Mucosa of stomach (tissue), 1 donor: ENCODE results near the gene RAF1.
A peak's percentile ranks its signal among the peaks of the same experiment; 100 is the strongest.
"Not testable (repeated sequence)": the region's sequence is repeated elsewhere in the genome, so short reads cannot be mapped to it uniquely, and the experiment has no call there.

Experiments used
- H3K27me3 ChIP-seq: one replicate; pipeline ENCODE4 v1.7.0; 2013; ENCODE audit warnings: mild to moderate bottlenecking, low read length; ENCODE audit not compliant: control insufficient read depth, insufficient read depth
- H3K36me3 ChIP-seq: one replicate; pipeline ENCODE4 v1.7.0; 2013; ENCODE audit warnings: low read length; ENCODE audit not compliant: control insufficient read depth, insufficient read depth
- H3K4me1 ChIP-seq: one replicate; pipeline ENCODE4 v1.7.0; 2013; ENCODE audit warnings: mild to moderate bottlenecking, low read length; ENCODE audit not compliant: control insufficient read depth, insufficient read depth
- H3K4me3 ChIP-seq: one replicate; pipeline ENCODE4 v1.7.0; 2013; ENCODE audit warnings: low read length
- H3K9ac ChIP-seq: one replicate; pipeline ENCODE4 v1.7.0; 2013; ENCODE audit warnings: mild to moderate bottlenecking, low read length, moderate library complexity
- H3K9me3 ChIP-seq: one replicate; pipeline ENCODE4 v1.7.0; 2013; ENCODE audit warnings: mild to moderate bottlenecking, low read length, moderate library complexity; ENCODE audit not compliant: control insufficient read depth
- donor health status: Pancreatic carcinoma.

The RAF1 gene

DNA sequence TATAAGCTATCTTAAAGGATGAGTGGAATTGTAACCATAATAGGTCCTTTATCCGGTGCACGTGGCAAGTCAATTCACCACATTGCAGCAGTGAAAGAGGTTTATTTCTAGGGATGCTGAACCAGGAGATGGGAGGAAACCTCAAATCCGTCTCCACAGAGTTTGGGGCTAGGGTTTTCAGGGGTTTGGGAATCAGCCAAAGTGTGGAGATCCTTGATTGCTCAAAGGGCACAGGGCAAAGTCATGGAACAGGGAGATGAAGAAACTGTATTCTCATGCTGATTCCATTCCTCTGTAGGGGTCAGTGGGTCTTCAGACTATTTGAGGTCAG is 7.2 kb upstream of the RAF1 start:
- no peak overlapping the region for H3K4me3 ChIP-seq
- no peaks in the 10 kb centered on the region for H3K4me1 ChIP-seq
- H3K9me3 ChIP-seq, result no peaks in the 10 kb centered on the region
- no peaks in the 10 kb centered on the region for H3K36me3 ChIP-seq
- no peak overlapping the region for H3K9ac ChIP-seq
- no peaks in the 10 kb centered on the region for H3K27me3 ChIP-seq

DNA sequence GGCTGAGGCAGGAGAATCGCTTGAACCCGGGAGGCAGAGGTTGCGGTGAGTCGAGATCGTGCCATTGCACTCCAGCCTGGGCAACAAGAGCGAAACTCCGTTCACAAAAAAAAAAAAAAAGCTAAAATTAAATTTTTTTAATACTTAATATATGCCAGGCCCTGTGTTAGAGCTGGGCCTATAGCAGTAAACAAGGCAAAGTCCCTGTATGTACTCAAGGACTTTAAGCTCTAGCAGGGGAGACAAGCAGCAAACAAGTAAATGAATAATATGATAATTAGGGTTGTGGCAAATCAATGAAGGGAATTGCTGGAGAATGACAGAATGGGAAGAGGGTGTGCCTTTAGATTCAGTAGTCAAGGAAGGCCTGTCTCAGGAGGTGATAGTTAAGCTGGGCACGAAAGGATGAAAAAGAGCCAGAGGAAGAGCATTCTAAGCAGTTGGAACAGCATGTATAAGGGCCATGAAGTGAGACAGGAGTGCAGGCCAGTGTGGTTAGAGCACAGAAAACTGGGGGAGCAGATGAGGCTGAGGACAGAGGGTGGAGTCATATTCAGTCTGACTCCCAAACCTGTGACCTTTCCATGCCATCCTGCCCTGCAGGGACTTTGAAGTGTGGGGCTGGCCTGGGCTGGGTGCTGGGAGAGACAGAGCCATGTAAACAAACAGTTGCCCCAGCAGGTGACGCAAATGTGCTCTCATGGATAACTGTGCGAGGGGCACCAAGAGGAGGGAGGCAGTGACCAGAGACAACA is 6.6 kb upstream of the RAF1 start:
- Histone ChIP-seq H3K36me3 (no peaks in the 10 kb centered on the region), H3K27me3 (no peaks in the 10 kb centered on the region), H3K4me1 (no peaks in the 10 kb centered on the region), H3K4me3 (no peak overlapping the region), H3K9ac (no peak overlapping the region), H3K9me3 (no peaks in the 10 kb centered on the region)

DNA sequence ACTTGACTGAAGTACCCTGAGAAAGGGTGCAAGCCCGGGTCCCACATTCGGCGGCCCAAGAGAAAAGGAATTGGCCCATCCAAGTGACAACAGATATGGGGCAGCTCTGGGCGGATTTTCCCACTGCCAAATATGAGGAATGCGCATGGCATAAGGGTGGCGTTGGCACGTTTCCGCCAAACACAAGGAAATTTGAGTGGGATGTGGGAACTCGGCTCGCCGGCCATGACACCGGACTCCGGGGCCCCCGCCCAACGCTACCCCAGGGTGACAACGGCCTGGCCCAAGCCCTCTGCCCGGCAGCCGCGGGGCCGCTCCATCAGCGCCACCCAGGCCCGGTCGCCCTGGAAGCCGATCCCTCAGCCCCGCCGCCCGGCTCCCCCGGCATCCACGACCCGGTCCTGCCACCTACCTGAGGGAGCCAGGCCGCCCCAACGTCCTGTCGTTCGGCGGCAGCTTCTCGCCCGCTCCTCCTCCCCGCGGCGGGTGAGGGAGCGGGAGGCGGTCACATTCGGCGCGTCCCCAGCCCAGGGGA is 449 bp downstream of the RAF1 start:
- peak overlapping the region; percentile 64 for H3K4me3 ChIP-seq
- peak overlapping the region; percentile 96 for H3K9ac ChIP-seq
- no peaks in the 10 kb centered on the region for H3K36me3 ChIP-seq
- H3K9me3 ChIP-seq, result no peaks in the 10 kb centered on the region
- H3K4me1 ChIP-seq, result peaks cover 21% of the 10 kb centered on the region
- H3K27me3 ChIP-seq, result no peaks in the 10 kb centered on the region

DNA sequence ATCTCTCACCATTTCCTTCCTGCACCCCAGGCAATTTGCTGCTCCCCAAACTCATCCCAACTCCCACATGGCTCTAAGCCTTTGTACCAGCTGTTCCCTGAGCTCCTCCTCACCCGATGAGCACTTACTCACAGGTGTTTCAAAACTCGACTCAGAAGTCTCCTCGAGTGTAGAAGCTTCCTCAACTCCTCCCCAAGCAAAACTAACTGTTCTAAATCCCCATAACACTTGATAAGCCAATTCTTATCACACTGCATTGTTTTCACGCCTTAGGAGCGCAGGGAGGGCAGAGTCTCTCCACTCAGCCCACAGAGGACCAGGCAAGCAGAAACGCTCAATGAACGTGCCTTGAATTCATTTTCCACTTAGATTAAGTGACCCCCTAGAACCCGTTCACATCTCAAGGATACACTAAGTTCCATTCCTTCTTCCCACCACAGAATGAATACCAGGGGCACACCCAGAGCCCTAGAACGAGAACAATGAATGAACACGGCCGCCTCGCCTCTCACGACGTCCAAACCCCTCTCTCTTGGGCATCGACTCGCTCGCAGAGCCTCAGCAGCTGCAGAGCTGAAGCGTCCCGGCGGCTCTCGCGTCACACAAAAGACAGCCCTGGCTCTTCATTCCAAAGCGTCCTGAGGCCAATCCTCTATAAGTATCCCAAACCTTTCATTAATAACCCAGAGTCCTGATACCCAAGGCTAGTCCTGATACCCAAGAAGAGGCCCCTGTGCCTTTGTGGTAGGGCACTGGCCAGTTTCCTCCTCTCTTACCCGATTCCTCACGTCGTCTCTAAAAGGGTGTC is 1.1 kb downstream of the RAF1 start:
- no peaks in the 10 kb centered on the region for H3K36me3 ChIP-seq
- H3K9ac ChIP-seq, result peak overlapping the region; percentile 96
- H3K4me1 ChIP-seq, result peaks cover 21% of the 10 kb centered on the region
- peak overlapping the region; percentile 64 for H3K4me3 ChIP-seq
- no peaks in the 10 kb centered on the region for H3K9me3 ChIP-seq
- H3K27me3 ChIP-seq, result no peaks in the 10 kb centered on the region

DNA sequence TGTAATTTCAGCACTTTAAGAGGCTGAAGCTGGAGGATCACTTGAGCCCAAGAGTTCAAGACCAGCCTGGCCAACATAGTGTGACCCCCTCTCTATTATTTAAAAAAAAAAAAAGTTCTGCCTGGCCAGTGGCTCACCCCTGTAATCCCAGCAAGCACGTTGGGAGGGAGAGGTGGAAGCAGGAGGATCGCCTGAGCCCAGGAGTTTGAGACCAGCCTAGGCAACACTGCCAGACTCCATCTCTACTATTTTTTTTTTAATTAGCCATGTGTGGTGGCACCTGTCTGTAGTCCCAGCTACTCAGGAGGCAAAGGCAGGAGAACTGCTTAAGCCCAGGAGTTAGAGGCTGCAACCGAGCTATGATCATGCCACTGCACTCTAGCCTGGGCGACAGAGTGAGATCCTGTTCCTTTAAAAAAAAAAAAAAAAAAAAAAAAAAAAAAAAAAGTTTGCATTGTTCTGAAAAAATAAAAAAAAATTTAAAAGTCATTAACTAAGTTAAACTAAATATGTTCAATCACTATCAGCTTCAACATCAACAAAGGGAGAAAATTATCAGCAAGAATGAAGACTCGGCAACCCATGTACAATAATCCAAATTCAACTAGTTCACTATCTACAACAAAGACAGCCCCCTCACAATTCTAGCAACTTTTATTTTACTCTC is 1.9 kb downstream of the RAF1 start:
- Histone ChIP-seq H3K9me3 (no peaks in the 10 kb centered on the region), H3K4me3 (peak overlapping the region; percentile 64), H3K36me3 (no peaks in the 10 kb centered on the region), H3K4me1 (peaks cover 22% of the 10 kb centered on the region), H3K27me3 (no peaks in the 10 kb centered on the region), H3K9ac (peak overlapping the region; percentile 96)

DNA sequence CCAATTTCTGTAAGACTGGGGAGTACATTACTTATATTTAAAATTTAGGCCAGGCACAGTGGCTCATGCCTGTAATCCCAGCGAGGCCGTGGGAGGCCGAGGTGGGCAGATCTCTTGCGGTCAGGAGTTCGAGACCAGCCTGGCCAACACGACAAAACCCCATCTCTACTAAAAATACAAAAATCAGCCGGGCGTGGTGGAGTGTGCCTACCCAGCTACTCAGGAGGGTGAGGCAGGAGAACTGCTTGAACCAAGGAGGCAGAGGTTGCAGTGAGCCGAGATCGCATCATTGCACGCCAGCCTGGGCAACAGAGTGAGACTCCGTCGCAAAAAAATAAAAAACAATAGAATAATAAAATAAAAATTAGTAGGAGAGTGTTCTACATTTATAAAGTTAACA is 2.5 kb downstream of the RAF1 start:
- H3K9ac ChIP-seq, result not testable (repeated sequence)

DNA sequence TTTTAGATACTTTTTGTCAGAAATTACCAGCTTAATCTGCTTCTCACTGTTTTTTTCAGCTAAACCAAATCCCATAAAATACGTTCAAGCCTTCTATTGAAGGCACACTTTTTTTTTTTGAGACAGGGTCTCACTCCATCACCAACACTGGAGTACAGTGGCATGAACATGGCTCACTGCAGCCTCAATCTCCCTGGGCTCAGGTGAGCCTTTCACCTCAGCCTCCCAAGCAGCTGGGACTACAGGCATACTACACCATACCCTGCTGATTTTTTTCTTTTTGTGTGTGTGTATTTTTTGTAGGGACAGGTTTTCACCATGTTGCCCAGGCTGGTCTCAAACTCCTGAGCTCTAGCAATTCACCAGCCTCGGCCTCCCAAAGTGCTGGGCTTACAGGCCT is 3.7 kb downstream of the RAF1 start:
- Histone ChIP-seq H3K9ac (no peak overlapping the region), H3K4me3 (no peak overlapping the region), H3K36me3 (no peaks in the 10 kb centered on the region), H3K4me1 (peaks cover 32% of the 10 kb centered on the region), H3K27me3 (no peaks in the 10 kb centered on the region), H3K9me3 (no peaks in the 10 kb centered on the region)

More for the DNA sequence above, 2.5 kb downstream of the RAF1 start:
- H3K27me3 ChIP-seq, H3K4me3 ChIP-seq, H3K9me3 ChIP-seq, H3K36me3 ChIP-seq: not testable (repeated sequence)
- peaks cover 29% of the 10 kb centered on the region for H3K4me1 ChIP-seq

DNA sequence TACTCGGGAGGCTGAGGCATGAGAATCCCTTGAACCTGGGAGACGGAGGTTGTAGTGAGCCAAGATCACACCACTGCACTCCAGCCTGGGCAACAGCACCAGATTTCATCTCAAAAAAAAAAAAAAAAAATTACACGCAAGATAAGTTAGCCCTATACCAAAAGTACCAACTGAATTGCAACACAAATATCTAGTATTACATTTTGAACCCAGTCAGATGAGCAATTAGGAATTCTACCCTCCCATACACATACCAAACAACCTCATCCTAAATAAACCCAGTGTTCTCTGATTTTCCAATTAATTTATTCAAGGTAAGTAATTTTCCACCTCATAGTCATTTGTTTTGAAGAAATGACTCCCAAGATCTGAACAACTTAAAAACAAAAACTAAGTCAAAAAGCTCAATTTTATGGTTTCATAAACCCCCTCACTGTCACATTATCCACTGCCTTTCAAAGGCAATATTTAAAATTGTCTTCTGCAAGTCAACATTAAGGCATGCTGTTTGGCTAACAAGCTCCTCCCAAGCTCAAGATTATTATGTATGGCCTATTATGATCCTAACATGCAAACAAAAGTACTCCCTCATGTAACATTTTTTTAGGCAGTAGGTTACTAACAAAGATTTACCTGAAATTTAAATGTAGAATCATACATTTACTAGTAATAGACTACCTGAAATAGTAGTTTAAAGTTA is 4.5 kb downstream of the RAF1 start:
- Histone ChIP-seq H3K27me3 (no peaks in the 10 kb centered on the region), H3K4me3 (no peak overlapping the region), H3K9ac (peak overlapping the region; percentile 4), H3K4me1 (peaks cover 32% of the 10 kb centered on the region), H3K36me3 (no peaks in the 10 kb centered on the region), H3K9me3 (no peaks in the 10 kb centered on the region)

DNA sequence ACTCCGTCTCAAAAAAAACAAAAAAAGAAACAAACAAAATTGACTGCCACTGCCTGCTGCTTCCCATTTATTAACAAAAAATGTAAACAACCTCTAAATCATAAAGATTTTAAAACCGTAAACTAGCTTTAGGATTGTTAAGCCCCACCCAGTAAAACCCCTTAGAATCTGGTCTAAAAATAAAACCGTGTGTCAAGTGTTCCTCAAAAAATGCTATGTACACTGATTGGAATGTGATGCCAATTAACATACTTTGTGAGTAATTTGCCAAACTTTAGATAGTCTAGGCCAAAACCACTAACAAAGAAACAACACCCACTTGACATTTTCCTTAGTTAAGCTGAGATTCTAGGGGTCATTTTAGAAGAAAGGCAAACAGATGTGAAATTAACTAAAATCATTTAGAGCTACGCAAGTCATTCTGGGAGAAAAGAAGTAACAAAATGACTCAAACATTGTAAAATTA is 5.3 kb downstream of the RAF1 start:
- Histone ChIP-seq H3K4me3 (no peak overlapping the region), H3K36me3 (no peaks in the 10 kb centered on the region), H3K9me3 (no peaks in the 10 kb centered on the region), H3K27me3 (no peaks in the 10 kb centered on the region), H3K4me1 (peaks cover 32% of the 10 kb centered on the region), H3K9ac (no peak overlapping the region)

DNA sequence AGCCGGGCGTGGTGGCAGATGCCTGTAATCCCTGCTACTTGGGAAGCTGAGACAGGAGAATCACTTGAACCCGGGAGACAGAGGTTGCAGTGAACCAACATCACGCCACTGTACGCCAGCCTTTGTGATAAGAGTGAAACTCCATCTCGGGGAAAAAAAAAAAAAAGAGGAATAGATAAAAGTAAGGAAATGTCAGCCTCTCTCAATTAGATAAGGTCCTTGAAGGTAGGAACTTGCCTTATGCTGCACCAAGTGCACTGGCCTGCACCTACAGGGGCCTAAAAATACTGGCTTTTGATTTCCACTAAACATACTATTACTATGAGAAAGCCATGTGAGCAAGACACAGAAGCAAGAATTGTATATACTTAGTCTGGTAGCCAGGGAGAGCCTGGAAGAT is 7.1 kb downstream of the RAF1 start:
- Histone ChIP-seq H3K9ac (no peak overlapping the region), H3K9me3 (no peaks in the 10 kb centered on the region), H3K4me1 (peaks cover 30% of the 10 kb centered on the region), H3K4me3 (no peak overlapping the region), H3K36me3 (no peaks in the 10 kb centered on the region), H3K27me3 (no peaks in the 10 kb centered on the region)

DNA sequence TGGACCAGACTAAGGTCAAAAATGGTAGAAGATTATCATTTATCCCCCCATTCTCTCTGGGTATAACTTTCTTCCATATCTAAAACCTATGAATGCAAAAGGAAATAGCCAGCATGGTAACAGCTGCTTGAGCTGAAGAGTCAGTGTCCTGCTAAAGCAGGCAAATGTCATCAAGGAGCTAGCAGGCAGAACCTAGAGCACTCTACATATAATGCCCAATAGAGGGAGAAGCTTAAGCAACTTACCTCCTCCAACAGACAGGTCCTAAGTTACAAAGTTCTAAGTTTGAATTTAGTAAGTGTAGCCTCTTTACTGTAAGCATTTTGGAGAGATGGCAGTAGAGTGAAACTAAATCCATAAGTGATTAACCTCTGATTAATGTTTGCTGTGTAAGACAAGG is 7.7 kb downstream of the RAF1 start:
- Histone ChIP-seq H3K4me3 (no peak overlapping the region), H3K9ac (no peak overlapping the region), H3K9me3 (no peaks in the 10 kb centered on the region), H3K36me3 (no peaks in the 10 kb centered on the region), H3K27me3 (no peaks in the 10 kb centered on the region), H3K4me1 (peaks cover 27% of the 10 kb centered on the region)
